Tibial nerve (tissue), 4 donors: ENCODE measurements around the gene CIITA. TPM values are rescaled to one million over a fixed set of nuclear protein-coding genes. Genes with fewer than 3 reads are reported as not detected.
A peak's percentile ranks its signal among the peaks of the same experiment; 100 is the strongest.
"Not testable (repeated sequence)": the region's sequence is repeated elsewhere in the genome, so short reads cannot be mapped to it uniquely, and the experiment has no call there.

Experiments
- DNase-seq, 2 donors: peaks; one replicate each; pipeline ENCODE4 v3.0.0-alpha.2; 2019; ENCODE audit warnings: low spot score in 2 of 2
- H3K27ac ChIP-seq, 4 donors: fragments of 200-600 bp; sonication (generic) in 3 of 4; one replicate each; pipeline ENCODE4 v1.5.1; 2017 to 2019; ENCODE audit warnings: mild to moderate bottlenecking in 1 of 4
- H3K27me3 ChIP-seq, 2 donors: fragments of 200-600 bp; sonication (generic) in 1 of 2; one replicate each; pipeline versions ENCODE4 v1.5.1 to v1.6.0; 2017 to 2019
- H3K36me3 ChIP-seq, 3 donors: fragments of 200-600 bp; sonication (generic); one replicate each; pipeline ENCODE4 v1.5.1; 2018 to 2019
- H3K4me1 ChIP-seq, 4 donors: fragments of 200-600 bp; sonication (generic) in 3 of 4; one replicate each; pipeline ENCODE4 v1.5.1; 2017 to 2019
- H3K4me3 ChIP-seq, 4 donors: fragments of 200-600 bp; sonication (generic) in 3 of 4; one replicate each; pipeline ENCODE4 v1.5.1; 2017 to 2019; ENCODE audit warnings: mild to moderate bottlenecking in 1 of 4, moderate library complexity in 1 of 4
- H3K9me3 ChIP-seq, 4 donors: fragments of 200-600 bp; sonication (generic) in 3 of 4; one replicate each; pipeline ENCODE4 v1.5.1; 2017 to 2019
- EP300 ChIP-seq, 2 donors: sonication (generic); formaldehyde crosslinking; IDR thresholded peaks; one replicate each; pipeline ENCODE4 v1.6.1; 2017; ENCODE audit warnings: antibody characterized with exemption in 2 of 2, mild to moderate bottlenecking in 1 of 2
- POLR2A ChIP-seq, 2 donors: fragments of 450-650 bp; IDR thresholded peaks; one replicate each; pipeline ENCODE4 v1.6.1; 2017; ENCODE audit warnings: antibody characterized with exemption in 2 of 2, mild to moderate bottlenecking in 2 of 2, moderate library complexity in 2 of 2
- WGBS, 2 donors: methylation state at CpG; one replicate each; pipeline ENCODE4 v1.1.5; 2018; 5-methylcytosine and 5-hydroxymethylcytosine counted together
- total RNA-seq, 4 donors: library from RNA; depleted of rRNA; stranded (reverse); fragments of >200 nt; gene quantifications; one replicate each; pipeline ENCODE4 v1.1.0, GENCODE V29; 2016
- TF ChIP-seq, protein P1 (sequence below), 5 experiments: fragments of 200-600 bp in 3 of 5; fragments of 450-650 bp in 2 of 5; sonication (generic) in 3 of 5; IDR thresholded peaks; one replicate each; pipeline ENCODE4 v1.5.1; 2016 to 2019; ENCODE audit warnings: antibody characterized with exemption in 5 of 5, mild to moderate bottlenecking in 3 of 5, moderate library complexity in 2 of 5

CIITA gene
- total RNA-seq, 4 donors from 2014 or later = 7.5 to 38.7 (median 17.8) TPM

DNA sequence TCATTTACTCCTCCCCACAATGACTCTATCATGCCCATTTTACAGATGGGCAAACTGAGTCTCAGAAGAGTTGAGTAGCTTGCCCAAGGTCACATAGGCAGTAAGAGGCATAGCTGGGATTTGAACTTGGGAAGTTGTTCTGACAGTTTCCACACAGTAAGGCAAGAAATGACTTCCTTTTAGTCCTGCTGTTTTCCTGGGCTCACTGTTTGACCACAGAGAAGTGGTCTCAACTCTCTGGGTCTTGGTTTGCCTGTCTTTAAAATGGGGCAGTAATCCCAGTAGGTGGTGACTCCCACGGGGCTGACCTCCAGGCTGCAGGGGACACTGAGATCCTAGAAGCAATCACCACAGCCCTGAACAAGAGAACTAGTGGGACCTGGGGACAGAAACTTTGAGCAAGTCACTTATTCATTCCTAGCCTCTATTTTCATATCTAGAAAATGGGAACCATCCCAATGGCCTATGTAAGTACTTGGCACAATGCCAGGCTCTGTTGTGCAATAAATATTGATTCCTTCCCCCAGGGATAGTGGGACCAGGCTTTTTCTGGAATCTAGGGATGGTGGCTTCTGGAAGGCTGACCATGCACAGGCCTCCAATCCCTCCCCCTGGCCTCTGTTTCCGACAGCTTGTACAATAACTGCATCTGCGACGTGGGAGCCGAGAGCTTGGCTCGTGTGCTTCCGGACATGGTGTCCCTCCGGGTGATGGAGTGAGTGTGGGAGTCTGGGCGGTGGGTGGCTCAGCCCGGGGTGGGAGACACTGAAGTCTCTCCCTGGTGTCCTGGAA, 44.7 kb downstream of the CIITA start:
- Histone ChIP-seq H3K27ac (peak overlapping the region in 3 of 4 donors; percentile 1 to 71 (median 50)), H3K27me3 (no peaks in the 10 kb centered on the region), H3K4me3 (no peak overlapping the region), H3K9me3 (no peaks in the 10 kb centered on the region), H3K36me3 (peaks cover 0 to 32% (median 3%) of the 10 kb centered on the region in 3 donors), H3K4me1 (peaks cover 0 to 66% (median 20%) of the 10 kb centered on the region in 4 donors)
- DNase-seq = peak in 1 of 2 donors; percentile 38
- no peak for TF ChIP-seq EP300 (IDR thresholded peaks at IDR 0.05)
- TF ChIP-seq, protein P1, sequence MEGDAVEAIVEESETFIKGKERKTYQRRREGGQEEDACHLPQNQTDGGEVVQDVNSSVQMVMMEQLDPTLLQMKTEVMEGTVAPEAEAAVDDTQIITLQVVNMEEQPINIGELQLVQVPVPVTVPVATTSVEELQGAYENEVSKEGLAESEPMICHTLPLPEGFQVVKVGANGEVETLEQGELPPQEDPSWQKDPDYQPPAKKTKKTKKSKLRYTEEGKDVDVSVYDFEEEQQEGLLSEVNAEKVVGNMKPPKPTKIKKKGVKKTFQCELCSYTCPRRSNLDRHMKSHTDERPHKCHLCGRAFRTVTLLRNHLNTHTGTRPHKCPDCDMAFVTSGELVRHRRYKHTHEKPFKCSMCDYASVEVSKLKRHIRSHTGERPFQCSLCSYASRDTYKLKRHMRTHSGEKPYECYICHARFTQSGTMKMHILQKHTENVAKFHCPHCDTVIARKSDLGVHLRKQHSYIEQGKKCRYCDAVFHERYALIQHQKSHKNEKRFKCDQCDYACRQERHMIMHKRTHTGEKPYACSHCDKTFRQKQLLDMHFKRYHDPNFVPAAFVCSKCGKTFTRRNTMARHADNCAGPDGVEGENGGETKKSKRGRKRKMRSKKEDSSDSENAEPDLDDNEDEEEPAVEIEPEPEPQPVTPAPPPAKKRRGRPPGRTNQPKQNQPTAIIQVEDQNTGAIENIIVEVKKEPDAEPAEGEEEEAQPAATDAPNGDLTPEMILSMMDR (IDR thresholded peaks at IDR 0.05) = no peak
- no peak for TF ChIP-seq POLR2A (IDR thresholded peaks at IDR 0.05)
- WGBS, 2 donors = 65 to 85% methylated on average over 1 to 9 of the region's 10 CpGs

DNA sequence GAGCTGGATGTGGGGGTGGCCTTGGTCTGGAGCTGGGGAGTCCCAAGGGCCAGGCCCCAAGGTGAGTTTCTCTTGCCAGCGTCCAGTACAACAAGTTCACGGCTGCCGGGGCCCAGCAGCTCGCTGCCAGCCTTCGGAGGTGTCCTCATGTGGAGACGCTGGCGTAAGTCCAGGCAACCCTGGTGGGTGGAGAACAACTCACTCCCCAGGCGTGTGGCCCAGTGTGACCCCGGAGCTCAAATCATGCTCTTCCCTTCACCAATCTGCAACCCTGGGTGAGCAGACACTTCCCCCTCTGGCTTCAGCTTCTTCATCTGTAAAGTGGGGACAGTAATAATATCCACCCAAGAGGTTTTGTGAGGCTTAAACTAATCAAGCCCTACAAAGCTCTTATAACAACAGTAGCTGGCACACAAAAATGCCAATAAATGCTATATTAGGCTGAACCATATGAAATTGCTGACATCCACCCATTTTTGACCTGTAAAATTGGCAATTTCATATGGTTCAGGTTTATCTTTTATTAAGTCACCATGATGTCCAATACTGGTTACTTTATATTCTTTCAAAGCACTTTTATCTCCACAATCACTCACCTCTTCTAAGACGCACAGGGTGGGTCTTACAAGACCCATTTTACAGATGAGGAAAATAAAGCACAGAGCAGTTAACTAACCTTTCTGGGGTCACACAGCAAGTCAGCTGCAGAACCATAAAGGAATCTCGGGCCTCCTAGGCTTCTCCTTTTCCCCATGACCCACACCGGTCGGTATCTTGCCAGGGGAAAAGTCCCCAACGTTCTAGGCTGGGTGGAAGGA, 45.5 kb downstream of the CIITA start:
- Histone ChIP-seq H3K27ac (peak overlapping the region in 3 of 4 donors; percentile 1 to 71 (median 50)), H3K36me3 (peaks cover 0 to 40% (median 4%) of the 10 kb centered on the region in 3 donors), H3K27me3 (no peaks in the 10 kb centered on the region), H3K9me3 (no peaks in the 10 kb centered on the region), H3K4me1 (peaks cover 0 to 63% (median 20%) of the 10 kb centered on the region in 4 donors), H3K4me3 (no peak overlapping the region)
- 65 to 69% methylated on average over 7 to 12 of the region's 14 CpGs for WGBS, 2 donors
- no peak for TF ChIP-seq EP300 (IDR thresholded peaks at IDR 0.05)
- TF ChIP-seq, protein P1 (IDR thresholded peaks at IDR 0.05) = no peak
- DNase-seq = peak in 1 of 2 donors; percentile 30

DNA sequence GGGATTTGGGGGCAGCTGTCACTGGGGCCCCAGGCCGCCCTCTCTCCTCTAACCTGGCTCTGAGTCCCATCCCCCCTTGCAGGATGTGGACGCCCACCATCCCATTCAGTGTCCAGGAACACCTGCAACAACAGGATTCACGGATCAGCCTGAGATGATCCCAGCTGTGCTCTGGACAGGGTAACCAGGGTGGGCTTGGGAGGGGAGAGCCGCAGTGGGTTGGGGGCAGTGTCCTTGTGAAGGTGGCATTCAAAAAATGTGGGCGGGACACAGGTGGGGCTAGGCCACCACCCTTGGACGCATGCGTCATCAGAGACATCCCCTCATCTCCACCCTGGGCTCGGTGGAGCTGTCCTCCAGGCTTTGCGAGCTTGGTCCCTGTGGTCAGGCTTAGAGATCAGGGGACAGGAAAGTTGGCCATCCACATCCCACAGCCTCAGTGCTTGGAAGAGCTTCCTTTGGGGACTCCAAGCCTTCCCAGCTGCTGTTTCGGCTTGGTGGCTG, 46.2 kb downstream of the CIITA start:
- Histone ChIP-seq H3K4me1 (peaks cover 0 to 57% (median 19%) of the 10 kb centered on the region in 4 donors), H3K27me3 (no peaks in the 10 kb centered on the region), H3K36me3 (peaks cover 0 to 46% (median 4%) of the 10 kb centered on the region in 3 donors), H3K27ac (peak overlapping the region in 2 of 4 donors; percentile 50 to 53), H3K4me3 (no peak overlapping the region), H3K9me3 (no peaks in the 10 kb centered on the region)
- TF ChIP-seq EP300 (IDR thresholded peaks at IDR 0.05) = no peak
- TF ChIP-seq, protein P1 (IDR thresholded peaks at IDR 0.05) = no peak
- TF ChIP-seq POLR2A (IDR thresholded peaks at IDR 0.05) = no peak
- DNase-seq = no peak
- WGBS, 2 donors = 80 to 84% methylated on average over 10 of the region's 10 CpGs

DNA sequence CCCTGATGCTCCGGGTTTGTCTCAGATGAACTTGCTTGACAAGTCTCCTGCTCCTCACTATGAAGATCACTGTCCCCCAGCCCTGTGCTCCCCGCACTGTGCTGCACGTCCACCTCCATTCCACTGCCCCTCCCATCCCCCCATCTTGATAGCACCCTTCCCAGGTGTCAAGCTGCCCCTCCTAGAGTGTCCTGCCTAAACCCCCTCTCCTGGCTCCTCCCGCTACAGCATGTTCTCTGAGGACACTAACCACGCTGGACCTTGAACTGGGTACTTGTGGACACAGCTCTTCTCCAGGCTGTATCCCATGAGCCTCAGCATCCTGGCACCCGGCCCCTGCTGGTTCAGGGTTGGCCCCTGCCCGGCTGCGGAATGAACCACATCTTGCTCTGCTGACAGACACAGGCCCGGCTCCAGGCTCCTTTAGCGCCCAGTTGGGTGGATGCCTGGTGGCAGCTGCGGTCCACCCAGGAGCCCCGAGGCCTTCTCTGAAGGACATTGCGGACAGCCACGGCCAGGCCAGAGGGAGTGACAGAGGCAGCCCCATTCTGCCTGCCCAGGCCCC, 46.7 kb downstream of the CIITA start:
- DNase-seq = no peak
- H3K4me3 ChIP-seq = no peak overlapping the region
- peaks cover 0 to 52% (median 4%) of the 10 kb centered on the region in 3 donors for H3K36me3 ChIP-seq

DNA sequence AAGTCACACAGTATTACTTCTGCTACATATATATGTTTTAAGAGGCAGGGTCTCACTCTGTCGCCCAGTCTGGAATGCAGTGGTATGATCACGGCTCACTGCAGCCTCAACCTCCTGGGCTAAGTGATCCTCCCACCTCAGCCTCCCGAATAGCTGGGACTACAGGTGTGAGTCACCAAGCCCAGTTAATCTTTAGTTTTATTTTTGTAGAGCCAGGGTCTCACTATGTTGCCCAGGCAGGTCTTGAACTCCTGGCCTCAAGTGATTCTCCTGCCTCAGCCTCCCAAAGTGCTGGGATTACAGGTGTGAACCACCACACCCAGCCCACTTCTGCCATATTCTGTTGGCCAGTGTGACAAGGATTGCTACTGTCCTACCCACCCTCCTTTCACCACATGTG, 48.3 kb downstream of the CIITA start:
- not testable (repeated sequence) for H3K27me3 ChIP-seq, H3K9me3 ChIP-seq, H3K27ac ChIP-seq, H3K4me3 ChIP-seq, DNase-seq
- Histone ChIP-seq H3K36me3 (peaks cover 0 to 67% (median 4%) of the 10 kb centered on the region in 3 donors), H3K4me1 (peaks cover 0 to 50% (median 14%) of the 10 kb centered on the region in 4 donors)
- WGBS, 2 donors = 98 to 100% methylated on average over 3 of the region's 3 CpGs

More for the DNA sequence above, 46.7 kb downstream of the CIITA start:
- Histone ChIP-seq H3K27ac (peak overlapping the region in 2 of 4 donors; percentile 53 to 74), H3K4me1 (peaks cover 0 to 51% (median 15%) of the 10 kb centered on the region in 4 donors), H3K27me3 (no peaks in the 10 kb centered on the region), H3K9me3 (no peaks in the 10 kb centered on the region)
- no peak for TF ChIP-seq EP300 (IDR thresholded peaks at IDR 0.05)
- TF ChIP-seq, protein P1 (IDR thresholded peaks at IDR 0.05) = no peak
- TF ChIP-seq POLR2A (IDR thresholded peaks at IDR 0.05) = no peak
- WGBS, 2 donors = 57 to 65% methylated on average over 12 to 14 of the region's 14 CpGs
